Choroid plexus epithelial cell (primary cell): ENCODE data around the gene GRIK1.

Source experiments
- DNase-seq: peaks from one replicate; pipeline ENCODE4 v3.0.0-alpha.2; 2010; ENCODE audit warnings: low read depth
- H3K4me3 ChIP-seq: 2 replicates; pipeline ENCODE4 v1.5.1; 2011; ENCODE audit warnings: low read depth, mild to moderate bottlenecking, control low read depth, low read length, moderate library complexity
- CTCF ChIP-seq: conservative IDR thresholded peaks from 2 replicates; pipeline ENCODE4 v1.5.1; 2011; ENCODE audit warnings: low read depth, mild to moderate bottlenecking, control low read depth, inconsistent platforms, low read length, moderate library complexity

Gene GRIK1

GRCh38 chr21:29888437-29888836 is 51.4 kb downstream of the GRIK1 start:
- no peak overlapping the region for H3K4me3 ChIP-seq
- no peak for TF ChIP-seq CTCF
- DNase-seq = peak; percentile 9

- H3K4me3 ChIP-seq = no peak overlapping the region
- TF ChIP-seq CTCF = no peak
- peak; percentile 1 for DNase-seq
These were observed 52.3 kb downstream of the GRIK1 start for GRCh38 chr21:29887313-29888009.

- H3K4me3 ChIP-seq = no peak overlapping the region
- DNase-seq = no peak
- TF ChIP-seq CTCF = no peak
These were observed 54.3 kb downstream of the GRIK1 start for GRCh38 chr21:29885491-29885890.

GRCh38 chr21:29875873-29876272 is 63.9 kb downstream of the GRIK1 start:
- TF ChIP-seq CTCF = no peak
- DNase-seq = no peak
- H3K4me3 ChIP-seq = no peak overlapping the region

GRCh38 chr21:29875036-29875716 is 64.6 kb downstream of the GRIK1 start:
- no peak for TF ChIP-seq CTCF
- H3K4me3 ChIP-seq = no peak overlapping the region
- no peak for DNase-seq

- no peak for DNase-seq
- H3K4me3 ChIP-seq = no peak overlapping the region
- no peak for TF ChIP-seq CTCF
These were observed 65.9 kb downstream of the GRIK1 start for GRCh38 chr21:29873908-29874307.

GRCh38 chr21:29870814-29871213 is 69.0 kb downstream of the GRIK1 start:
- no peak for DNase-seq
- H3K4me3 ChIP-seq = no peak overlapping the region
- TF ChIP-seq CTCF = no peak
